GM21723 (cell line): ENCODE measurements around the gene SIAH2.
A peak's percentile ranks its signal among the peaks of the same experiment; 100 is the strongest.

Experiments
- ATAC-seq: cut with Tn5 transposase; IDR thresholded peaks from one replicate; pipeline ENCODE4 v1.9.1; 2021; ENCODE audit warnings: mild to moderate bottlenecking, moderate library complexity; ENCODE audit not compliant: unreplicated experiment

SIAH2 gene

DNA sequence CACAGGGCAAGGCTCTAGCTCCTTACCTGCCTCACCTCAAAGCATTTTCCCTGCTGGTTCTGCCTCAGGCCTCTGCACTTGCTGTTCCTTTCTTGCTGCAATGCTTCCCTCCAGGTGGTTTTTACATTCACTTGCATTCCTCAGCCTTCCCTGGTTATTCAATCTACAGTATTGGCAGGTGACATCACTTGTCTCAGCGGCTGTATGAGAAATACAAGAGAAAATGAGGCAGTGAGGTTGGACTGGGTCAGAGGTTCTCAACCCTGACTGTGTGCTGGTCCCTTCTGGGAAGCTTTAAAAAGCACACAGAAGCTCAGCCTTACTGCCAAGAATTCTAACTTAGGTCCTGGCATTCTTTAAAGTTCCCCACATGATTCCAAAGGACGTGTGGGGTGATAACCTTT, 26.7 kb downstream of the SIAH2 start:
- no peak for ATAC-seq

DNA sequence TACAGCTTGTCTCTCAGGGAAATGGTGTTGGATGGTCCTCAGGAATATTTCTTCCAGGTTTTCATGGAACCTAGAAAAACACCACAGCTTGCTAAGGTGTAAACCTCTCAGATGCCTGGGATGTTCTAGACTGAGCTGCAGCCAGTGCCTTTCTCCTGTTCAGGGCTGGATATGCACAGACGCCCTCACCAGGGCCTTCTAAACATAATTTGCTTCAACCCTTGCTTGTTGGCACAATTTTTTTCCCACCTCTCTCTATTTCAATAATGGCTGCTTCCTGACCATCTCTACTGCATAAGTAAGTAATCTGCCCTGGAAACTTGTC, 28.2 kb downstream of the SIAH2 start:
- ATAC-seq = no peak

GRCh38 chr3:150733936-150734794, 28.8 kb downstream of the SIAH2 start:
- ATAC-seq = no peak

GRCh38 chr3:150733373-150733935, 29.5 kb downstream of the SIAH2 start:
- no peak for ATAC-seq

GRCh38 chr3:150729682-150730360, 33.1 kb downstream of the SIAH2 start:
- ATAC-seq = no peak

GRCh38 chr3:150727653-150728502, 35.1 kb downstream of the SIAH2 start:
- ATAC-seq = no peak

DNA sequence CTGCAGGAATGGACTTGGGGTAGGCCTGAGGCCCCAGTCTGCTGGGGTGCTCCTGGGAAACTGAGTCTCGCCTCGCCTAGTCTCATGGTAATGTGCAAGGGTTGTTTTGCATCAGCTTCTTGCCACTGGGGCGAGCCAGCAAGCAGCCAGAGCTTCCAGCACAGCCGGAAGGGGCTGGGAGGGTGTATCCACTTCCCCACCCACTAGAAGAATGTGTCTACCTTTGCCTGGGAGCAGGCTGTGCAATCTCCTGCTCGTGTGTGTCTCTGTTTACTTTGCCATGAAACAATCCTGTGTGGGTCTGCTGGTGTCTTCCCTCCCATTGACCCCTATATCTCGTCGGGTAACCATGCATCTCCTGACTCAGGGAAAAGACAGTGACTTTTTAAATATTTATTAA, 37.4 kb downstream of the SIAH2 start:
- no peak for ATAC-seq

- no peak for ATAC-seq
Observed at GRCh38 chr3:150723946-150724345, 39.0 kb downstream of the SIAH2 start.

GRCh38 chr3:150722267-150722666, 40.7 kb downstream of the SIAH2 start:
- ATAC-seq = no peak

DNA sequence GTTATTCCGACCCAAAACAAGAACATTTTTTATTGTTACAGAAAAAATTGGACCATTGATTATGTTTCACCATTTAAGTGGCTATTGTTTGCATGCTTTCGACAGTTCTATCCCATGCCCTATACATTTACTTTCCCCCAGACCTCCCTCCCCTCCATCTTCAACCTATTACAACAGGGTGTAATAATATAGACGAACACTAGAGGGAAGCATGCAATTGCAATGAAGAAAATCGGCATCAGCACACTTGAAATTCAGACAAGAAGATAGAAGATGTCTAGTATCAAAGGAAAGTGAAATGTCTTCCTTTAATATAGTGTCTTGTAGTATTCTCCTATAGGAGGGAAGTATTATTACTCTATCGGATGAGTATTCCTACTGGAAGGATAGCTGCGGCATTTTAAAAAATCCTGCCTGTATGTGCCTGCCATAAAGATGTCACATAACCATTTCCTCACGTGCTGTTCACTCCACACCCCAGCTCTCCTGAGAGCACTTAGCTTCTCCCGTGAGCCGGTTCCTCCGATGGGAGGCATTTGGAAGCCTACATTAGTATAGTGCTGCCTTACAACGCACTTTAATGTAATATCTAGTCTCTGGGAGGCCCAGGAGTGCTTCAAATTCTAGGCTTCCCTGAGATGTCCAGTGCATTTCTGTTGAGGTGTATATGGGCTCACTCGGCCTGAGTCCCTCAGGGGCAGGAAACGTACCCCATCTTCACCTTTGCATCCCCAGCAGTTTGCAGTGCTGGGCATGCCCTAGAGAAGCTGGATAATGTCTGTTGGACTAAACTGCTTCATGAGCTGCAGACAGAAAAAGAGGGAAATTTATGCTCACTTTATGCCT, 41.5 kb downstream of the SIAH2 start:
- ATAC-seq = peak; percentile 80

DNA sequence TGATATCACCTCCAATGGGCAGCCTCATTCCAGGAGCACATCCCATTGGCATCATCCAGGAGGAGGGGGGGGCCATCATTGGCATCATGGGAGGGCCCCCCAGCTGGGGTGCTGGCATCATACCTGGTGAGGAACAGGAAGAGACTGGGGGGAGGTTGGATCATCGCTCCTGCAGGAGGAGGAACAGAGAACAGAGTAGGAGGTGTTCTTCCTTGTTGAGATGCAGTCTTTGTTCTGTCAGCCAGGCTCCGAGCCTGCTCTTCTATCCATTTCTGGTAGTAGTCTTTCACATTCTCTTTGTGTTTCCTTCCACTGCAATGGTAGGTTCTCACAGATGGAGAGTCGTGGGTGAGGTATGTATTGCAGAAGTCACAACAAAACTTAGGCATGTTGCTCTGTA, 42.5 kb downstream of the SIAH2 start:
- ATAC-seq = no peak

- ATAC-seq = no peak
Observed at GRCh38 chr3:150710097-150710496, 52.9 kb downstream of the SIAH2 start.

- peak; percentile 99 for ATAC-seq
Observed at GRCh38 chr3:150703756-150704344, 59.1 kb downstream of the SIAH2 start, which contains the start of gene ERICH6. Gene ERICH6 (minus strand): TSS chr3:150703920. CDS start chr3:150703898, 22 bp downstream.

DNA sequence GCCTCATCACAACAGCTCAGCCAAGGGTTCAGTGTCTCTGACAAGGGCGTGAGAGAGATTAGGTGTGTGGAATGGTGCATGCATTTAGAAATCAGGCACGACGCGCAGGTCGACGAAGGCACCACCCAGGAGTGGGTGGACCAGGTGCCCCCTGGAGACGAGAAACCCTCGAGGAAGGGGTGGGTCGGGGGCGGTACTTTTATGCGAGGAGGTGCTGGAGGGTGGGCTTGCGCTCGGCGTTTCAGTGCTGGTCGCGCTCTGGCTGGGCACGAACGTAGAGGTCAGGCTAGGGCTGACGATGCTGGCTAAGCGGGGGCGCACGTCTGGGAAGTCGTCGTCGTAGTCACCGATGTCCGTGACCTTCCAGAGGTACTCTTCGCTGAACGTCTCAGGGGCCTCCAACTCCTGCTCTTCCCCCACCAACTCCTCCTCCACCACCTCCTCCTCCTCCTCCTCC, 59.6 kb downstream of the SIAH2 start:
- peak; percentile 36 for ATAC-seq

DNA sequence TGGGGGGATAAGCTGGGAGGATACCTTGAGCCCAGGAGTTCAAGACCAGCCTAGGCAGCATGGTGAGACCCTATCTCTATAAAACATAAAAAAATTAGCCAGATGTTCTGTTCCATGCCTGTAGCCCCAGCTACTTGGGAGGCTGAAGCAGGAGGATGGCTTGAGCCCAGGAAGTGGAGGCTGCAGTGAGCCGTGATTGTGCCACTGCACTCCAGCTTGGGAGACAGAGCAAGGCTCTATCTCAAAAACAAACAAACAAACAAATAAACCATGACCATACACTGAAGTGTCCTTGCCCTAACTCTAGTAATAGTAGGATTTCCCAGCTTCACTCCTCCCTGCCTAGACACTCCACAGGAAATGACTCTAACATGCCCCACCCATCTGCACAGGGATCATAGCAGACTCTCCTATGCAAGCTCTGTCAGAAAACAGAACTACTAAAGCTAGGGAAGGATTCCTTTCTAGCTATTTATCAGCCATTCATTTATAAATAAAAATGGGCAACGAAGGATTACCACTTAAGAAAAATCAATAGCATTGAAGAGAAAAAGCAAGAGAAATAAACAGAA, 63.8 kb downstream of the SIAH2 start:
- ATAC-seq = no peak

DNA sequence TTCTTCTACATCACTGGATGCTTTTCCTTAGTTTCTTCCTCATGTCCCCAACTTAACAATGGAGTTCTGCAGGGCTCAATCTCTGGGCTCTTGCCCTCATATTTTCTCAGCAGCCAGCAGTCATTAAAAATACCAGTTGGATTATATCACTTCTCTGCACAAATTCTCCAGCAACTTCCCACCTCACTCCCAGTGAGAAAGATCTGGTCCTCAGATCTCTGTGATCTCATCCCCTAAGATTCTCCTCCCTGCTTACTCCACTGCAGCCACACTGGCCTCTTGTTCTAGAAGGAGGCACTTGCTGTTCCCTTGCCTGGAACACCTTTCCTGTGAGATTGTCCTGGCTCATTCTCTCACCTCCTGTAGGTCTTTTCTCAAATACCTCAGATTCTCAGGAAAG, 65.3 kb downstream of the SIAH2 start:
- ATAC-seq = no peak

DNA sequence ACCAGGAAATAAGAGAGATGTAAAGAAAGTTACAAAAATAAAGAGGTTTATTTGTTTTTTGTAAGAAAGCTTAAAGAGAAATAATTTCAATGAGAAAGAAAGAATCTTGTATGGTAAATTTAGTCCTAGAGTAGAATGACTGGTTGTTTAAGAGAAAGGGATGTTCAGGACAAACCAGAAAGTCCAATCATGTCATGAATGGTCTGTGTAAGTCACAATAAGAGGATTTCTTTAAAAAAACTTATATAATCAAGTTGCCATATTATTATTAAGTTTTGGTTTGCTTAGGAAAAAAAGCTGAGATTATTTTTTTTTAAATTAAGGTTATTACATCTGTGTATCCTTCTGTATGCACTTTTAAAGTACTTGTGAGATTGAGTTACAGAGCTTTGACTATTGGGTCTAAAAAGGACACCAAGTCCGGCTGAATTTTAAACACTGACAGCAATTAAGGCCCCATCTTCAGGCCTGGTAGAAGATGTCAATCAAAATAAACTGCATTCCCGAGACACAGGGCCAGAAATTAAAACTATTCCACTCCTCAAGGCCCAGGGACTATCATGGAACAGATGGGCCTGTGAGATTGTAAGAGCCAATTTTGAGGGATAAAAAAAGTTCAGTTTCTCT, 71.4 kb downstream of the SIAH2 start:
- no peak for ATAC-seq
